HL-60 (cell line): ENCODE measurements around the gene INPP5E.

Experiments used
- DNase-seq, 2 experiments: peaks; one replicate each; pipeline ENCODE4 v3.0.0-alpha.2; 2010 to 2020; ENCODE audit warnings: low read depth in 1 of 2, low spot score in 1 of 2
- H3K27ac ChIP-seq: fragments of 250-450 bp; sonication (Bioruptor Pico); replicated peaks from 2 replicates; pipeline ENCODE4 v1.5.1; 2020; ENCODE audit warnings: mild to moderate bottlenecking, moderate library complexity
- H3K27me3 ChIP-seq: fragments of 250-450 bp; sonication (Bioruptor Pico); 2 replicates; pipeline ENCODE4 v1.5.1; 2021; ENCODE audit warnings: mild to moderate bottlenecking, moderate library complexity; ENCODE audit not compliant: insufficient read depth, poor library complexity, severe bottlenecking
- H3K4me3 ChIP-seq: replicated peaks from 2 replicates; pipeline ENCODE4 v1.5.1; 2011; ENCODE audit warnings: mild to moderate bottlenecking, control low read depth, low read length; ENCODE audit not compliant: insufficient read depth
- CTCF ChIP-seq: IDR thresholded peaks from one replicate; pipeline ENCODE4 v1.5.1; 2011; ENCODE audit warnings: low read length, control low read depth, inconsistent platforms; ENCODE audit not compliant: insufficient read depth
- GABPA ChIP-seq: IDR thresholded peaks from 2 replicates; pipeline ENCODE4 v1.6.1; 2012; ENCODE audit warnings: low read depth
- POLR2AphosphoS5 ChIP-seq: IDR thresholded peaks from 2 replicates; pipeline ENCODE4 v1.6.1; 2012; ENCODE audit warnings: low read depth
- REST ChIP-seq: IDR thresholded peaks from 2 replicates; pipeline ENCODE4 v1.6.1; 2012; ENCODE audit warnings: low read depth; ENCODE audit not compliant: insufficient replicate concordance
- SPI1 ChIP-seq: IDR thresholded peaks from 2 replicates; pipeline ENCODE4 v1.6.1; 2012; ENCODE audit warnings: low read depth, mild to moderate bottlenecking, borderline replicate concordance

Gene INPP5E

GRCh38 chr9:136448655-136449054 is 9.0 kb upstream of the INPP5E start:
- no peak overlapping the region for H3K4me3 ChIP-seq
- no peaks in the 10 kb centered on the region for H3K27me3 ChIP-seq
- DNase-seq: no peak
- H3K27ac ChIP-seq: no peak overlapping the region
- TF ChIP-seq SPI1: no peak
- TF ChIP-seq GABPA: no peak
- TF ChIP-seq CTCF: no peak
- no peak for TF ChIP-seq REST
- no peak for TF ChIP-seq POLR2AphosphoS5

- no peak overlapping the region for H3K27ac ChIP-seq
Measured at GRCh38 chr9:136447173-136447778, 7.6 kb upstream of the INPP5E start.

More at GRCh38 chr9:136447173-136447778, 7.6 kb upstream of the INPP5E start:
- Histone ChIP-seq H3K4me3 (no peak overlapping the region), H3K27me3 (no peaks in the 10 kb centered on the region)
- no peak for DNase-seq
- no peak for TF ChIP-seq REST
- TF ChIP-seq CTCF: no peak
- TF ChIP-seq GABPA: no peak
- no peak for TF ChIP-seq SPI1
- TF ChIP-seq POLR2AphosphoS5: no peak
